Eye (tissue), 1 donor: ENCODE results near the gene LMBR1.
"Not testable (repeated sequence)": the region's sequence is repeated elsewhere in the genome, so short reads cannot be mapped to it uniquely, and the experiment has no call there.

Experiments
- DNase-seq: peaks from one replicate; pipeline ENCODE4 v3.0.0-alpha.2; 2015

The LMBR1 gene

DNA sequence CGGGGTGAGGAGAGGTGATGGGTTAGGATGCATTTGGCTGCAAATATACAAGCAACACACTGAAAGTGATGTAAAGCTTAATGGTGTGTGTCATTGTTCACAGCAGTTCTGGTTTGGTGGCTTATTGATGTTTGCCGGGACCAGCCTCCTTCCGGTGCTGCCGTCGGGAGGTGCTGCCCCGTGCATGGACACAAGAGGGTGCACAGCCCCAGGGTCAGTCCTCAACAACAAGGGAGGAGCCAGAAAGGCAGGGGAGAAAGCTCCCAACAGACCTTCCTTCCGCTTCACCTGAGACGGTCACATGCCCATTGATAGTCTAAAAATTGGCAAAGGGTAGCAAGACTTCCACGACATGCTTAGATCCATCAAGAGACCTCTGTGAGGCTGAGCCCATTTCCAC, 242.9 kb downstream of the LMBR1 start:
- no peak for DNase-seq

DNA sequence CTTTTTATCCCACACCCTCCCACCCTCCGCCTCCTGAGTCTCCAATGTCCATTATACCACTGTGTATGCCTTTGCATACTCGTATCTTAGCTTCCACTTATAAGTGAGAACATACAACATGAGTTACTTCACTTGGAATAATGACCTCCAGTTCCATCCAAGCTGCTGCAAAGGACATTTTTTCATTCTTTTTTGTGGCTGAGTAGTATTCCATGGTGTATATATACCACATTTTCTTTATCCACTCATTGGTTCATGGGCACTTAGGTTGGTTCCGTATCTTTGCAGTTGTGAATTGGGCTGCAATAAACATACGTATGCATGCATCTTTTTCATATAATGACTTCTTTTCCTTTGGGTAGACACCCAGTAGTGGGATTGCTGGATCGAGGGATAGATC, 245.7 kb downstream of the LMBR1 start:
- DNase-seq, result not testable (repeated sequence)

- DNase-seq, result no peak
Observed at GRCh38 chr7:156642306-156643045, 250.5 kb downstream of the LMBR1 start.

- no peak for DNase-seq
Observed at GRCh38 chr7:156640949-156641485, 252.0 kb downstream of the LMBR1 start.

DNA sequence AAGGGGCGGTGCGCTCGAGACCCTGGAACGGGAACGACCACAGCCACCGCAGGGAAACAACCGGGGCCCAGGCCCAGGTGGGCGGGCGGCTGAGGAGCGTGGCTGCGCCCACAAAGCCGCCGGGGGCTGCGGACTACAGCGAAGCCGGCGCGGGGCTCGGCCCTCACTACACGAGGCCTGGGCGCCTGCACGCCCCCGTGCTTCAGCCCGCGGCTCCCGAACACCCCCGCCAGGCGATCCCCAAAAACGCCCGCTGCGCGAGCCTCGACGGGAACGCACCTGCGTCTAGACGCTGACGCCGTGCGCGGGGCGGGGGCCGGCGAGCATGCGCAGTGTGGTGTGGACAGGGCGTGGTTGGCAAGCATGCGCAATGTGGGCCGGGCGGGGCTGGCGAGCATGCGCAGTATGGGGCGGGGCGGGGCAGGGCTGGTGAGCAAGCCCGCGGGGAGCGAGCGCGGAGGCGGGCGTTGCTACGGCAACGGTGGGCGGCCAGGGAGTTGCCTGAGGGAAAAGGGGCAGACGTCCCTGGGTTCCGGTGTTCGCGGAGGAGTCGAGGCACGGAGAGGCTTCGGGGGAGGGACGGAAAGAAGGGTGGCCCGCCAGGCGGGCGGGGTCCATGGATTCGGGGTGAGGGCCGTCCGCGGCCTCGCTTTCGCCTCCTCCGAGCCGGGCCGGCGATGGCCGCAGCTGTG, 252.6 kb downstream of the LMBR1 start, which contains the start of gene RNF32:
TSS of gene RNF32 (plus strand) at position 518 of the 692 bp plus-strand sequence. CDS start 3,104 bp downstream, outside the sequence.
- DNase-seq, result peak; percentile 97

GRCh38 chr7:156639426-156640256, 253.3 kb downstream of the LMBR1 start:
- DNase-seq, result no peak

GRCh38 chr7:156638443-156639077, 254.4 kb downstream of the LMBR1 start:
- DNase-seq, result no peak

- not testable (repeated sequence) for DNase-seq
Observed at GRCh38 chr7:156637093-156637492, 255.9 kb downstream of the LMBR1 start.

GRCh38 chr7:156635529-156636385, 257.2 kb downstream of the LMBR1 start:
- no peak for DNase-seq

DNA sequence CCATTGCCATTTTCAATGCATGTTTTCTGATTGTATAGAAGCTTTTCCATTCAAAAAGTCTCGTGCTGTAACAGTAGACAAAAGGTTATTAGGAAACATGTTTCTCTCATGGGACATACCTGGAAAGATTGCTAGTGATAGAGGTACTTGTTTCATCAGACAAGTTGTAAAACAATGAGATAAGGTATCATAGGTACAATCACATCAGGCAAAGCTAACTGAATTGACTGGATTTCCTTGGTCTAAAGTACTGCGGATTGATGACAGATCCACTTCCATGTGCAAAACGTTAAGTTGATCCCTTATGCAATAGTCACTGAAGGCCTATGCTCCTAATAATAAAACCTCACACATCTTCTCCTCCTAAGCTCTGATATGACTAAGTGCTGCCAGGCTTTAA, 258.9 kb downstream of the LMBR1 start:
- no peak for DNase-seq

DNA sequence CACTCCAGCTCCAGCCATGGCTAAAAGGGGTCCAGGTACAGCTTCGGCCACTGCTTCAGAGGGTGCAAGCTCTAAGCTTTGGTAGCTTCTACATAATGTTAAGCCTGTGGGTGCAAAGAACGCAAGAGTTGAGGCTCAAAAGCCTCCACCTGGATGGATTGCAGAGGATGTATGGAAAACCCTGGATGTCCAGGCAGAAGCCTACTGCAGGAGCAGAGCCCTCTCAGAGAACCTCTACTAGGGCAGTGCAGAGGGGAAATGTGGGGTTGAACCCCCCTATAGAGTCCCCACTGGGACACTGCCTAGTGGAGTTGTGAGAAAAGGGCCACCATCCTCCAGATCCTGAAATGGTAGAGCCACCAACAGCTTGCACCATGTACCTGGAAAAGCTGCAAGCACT, 263.1 kb downstream of the LMBR1 start:
- no peak for DNase-seq

- no peak for DNase-seq
Observed at GRCh38 chr7:156628562-156628961, 264.4 kb downstream of the LMBR1 start.
